ENCODE data around the gene SOX6.

- TF ChIP-seq CHD2 (IDR thresholded peaks at IDR 0.05; ENCODE audit: low read length, partially characterized antibody), result no peak
- TF ChIP-seq, protein P1, sequence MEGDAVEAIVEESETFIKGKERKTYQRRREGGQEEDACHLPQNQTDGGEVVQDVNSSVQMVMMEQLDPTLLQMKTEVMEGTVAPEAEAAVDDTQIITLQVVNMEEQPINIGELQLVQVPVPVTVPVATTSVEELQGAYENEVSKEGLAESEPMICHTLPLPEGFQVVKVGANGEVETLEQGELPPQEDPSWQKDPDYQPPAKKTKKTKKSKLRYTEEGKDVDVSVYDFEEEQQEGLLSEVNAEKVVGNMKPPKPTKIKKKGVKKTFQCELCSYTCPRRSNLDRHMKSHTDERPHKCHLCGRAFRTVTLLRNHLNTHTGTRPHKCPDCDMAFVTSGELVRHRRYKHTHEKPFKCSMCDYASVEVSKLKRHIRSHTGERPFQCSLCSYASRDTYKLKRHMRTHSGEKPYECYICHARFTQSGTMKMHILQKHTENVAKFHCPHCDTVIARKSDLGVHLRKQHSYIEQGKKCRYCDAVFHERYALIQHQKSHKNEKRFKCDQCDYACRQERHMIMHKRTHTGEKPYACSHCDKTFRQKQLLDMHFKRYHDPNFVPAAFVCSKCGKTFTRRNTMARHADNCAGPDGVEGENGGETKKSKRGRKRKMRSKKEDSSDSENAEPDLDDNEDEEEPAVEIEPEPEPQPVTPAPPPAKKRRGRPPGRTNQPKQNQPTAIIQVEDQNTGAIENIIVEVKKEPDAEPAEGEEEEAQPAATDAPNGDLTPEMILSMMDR (IDR thresholded peaks at IDR 0.05), result no peak
- no peak for TF ChIP-seq GABPA (IDR thresholded peaks at IDR 0.05; ENCODE audit: low read depth)
These were observed 230.6 kb downstream of the SOX6 start for GRCh38 chr11:16125796-16126195.

Measured in SK-N-SH (cell line).